Stimulated activated CD4-positive, alpha-beta T cell treated with anti-CD3 and anti-CD28 coated beads, Interleukin-12 subunit alpha, Interleukin-12 subunit beta, amount 100 ng/mL, for 4 hours (primary cell): Measurements from ENCODE around the gene SBNO2.
"Not testable (repeated sequence)": the region's sequence is repeated elsewhere in the genome, so short reads cannot be mapped to it uniquely, and the experiment has no call there.

Source experiments
- DNase-seq: peaks from one replicate; pipeline ENCODE4 v3.0.0-alpha.2; 2020

The SBNO2 gene

DNA sequence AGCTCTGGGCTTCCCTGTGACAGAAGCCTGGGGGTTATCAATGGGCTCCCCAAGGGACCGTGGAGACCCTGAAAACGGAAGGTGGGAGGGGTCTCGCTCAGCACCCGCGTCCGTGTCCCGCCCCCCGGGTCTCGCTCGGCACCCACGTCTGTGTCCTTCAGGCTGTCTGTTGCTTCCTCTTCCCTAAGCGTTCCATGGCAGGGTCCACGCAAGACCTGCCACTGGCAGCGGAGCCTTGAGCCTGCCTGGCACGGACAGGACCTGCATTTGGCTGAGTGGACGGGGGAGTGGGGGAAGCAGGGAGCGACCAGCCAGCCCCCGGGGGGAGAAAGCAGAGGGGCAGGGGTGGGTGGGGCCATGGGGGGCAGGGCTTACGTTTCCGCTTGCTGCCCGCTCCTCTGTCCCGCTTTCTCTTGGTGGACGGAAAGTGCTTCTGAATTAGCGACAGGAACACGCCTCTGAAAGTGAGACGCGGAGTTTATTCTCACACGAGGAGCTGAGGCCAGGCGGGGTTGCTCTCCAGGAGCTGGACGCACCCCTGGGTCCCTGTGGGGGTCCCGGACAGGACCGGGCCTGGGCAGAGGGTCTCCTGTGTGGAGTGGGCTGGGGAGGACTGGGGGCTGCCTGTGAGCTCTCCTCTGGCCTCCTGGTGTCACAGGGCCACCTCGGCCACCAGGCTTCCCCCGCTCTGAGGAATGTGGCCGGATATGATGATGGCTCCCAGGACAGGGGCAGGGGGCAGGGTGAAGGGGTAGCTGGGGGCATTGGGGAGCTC, 58.2 kb downstream of the SBNO2 start:
- DNase-seq: no peak

DNA sequence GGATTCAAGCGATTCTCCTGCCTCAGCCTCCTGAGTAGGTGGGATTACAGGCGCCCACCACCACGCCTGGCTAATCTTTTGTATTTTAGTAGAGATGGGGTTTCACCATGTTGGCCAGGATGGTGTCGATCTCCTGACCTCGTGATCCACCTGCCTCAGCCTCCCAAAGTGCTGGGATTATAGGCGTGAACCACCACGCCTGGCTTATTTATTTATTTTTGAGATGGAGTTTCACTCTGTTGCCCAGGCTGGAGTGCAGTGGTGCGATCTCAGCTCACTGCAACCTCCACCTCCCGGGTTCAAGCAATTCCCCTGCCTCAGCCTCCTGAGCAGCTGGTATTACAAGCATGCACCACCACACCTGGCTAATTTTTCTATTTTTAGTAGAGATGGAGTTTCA, 59.3 kb downstream of the SBNO2 start:
- DNase-seq: not testable (repeated sequence)

DNA sequence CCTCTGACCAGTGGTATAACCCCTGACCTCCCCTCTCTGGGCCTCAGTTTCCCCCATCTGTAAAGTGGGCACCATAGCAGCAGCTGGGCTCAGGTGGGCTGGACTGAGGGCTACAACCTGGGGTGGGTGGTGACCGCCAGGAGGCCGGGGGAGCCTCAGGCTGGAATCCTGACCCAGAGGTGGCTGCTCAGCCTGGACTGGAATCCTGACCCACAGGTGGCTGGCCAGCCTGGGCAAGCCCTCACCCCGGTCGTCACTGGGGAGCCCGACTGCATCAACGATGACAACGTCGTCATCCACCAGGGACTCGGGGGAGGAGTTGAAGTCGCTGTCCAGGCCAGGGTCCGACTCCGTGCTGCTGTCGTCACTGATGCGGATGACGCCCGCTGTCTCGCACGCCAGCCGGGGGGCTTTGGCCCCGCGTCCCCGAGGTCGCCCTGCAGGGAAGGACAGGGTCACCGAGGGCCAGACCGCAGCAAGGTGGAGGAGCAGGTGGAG, 60.0 kb downstream of the SBNO2 start:
- DNase-seq: no peak

DNA sequence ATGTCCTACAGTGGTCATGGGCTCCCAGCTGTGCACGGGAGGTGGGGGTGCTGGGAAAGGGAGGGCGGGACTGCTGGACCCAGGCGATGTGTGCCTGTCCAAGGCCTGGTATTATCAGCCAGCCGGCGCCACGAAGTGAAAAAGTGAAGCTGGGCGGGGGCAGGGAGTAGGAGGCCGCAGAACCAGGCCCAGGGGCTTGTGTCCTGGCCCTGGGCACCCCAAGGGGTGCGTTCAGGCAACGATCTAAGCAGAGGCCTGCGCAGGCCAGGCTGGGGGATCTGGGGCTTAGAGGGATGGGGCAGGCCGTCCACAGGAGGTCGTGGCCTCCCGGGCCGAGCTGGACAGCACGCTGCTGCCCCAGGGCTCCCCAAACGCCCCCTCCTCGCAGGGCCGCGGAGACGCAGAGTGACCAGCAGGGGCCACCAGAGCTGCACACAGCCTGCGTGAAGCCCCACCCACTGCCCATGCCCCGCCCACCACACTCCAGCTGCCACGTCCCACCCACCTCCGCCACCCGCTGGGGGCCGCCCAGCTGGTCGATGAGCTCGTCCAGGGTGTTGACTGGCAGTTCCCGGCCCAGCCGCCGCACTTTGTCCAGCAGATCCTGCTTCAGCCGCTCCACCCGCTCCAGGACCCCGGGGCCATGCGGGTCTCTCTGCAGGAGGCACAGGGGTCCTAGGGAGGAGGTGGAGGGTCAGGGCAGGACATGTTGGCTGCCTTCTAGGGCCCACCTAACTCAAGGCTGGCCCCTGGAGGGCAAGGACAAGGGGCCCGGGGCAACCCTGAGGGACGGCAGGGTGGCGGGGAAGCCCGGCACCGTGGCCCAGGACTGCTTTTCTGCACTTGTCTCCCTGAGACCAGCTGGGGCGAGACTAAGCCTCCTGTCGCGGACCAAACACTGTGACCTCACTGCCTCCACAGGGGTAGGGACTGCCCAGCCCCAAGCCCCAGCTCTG, 60.8 kb downstream of the SBNO2 start:
- DNase-seq: peak; percentile 84

DNA sequence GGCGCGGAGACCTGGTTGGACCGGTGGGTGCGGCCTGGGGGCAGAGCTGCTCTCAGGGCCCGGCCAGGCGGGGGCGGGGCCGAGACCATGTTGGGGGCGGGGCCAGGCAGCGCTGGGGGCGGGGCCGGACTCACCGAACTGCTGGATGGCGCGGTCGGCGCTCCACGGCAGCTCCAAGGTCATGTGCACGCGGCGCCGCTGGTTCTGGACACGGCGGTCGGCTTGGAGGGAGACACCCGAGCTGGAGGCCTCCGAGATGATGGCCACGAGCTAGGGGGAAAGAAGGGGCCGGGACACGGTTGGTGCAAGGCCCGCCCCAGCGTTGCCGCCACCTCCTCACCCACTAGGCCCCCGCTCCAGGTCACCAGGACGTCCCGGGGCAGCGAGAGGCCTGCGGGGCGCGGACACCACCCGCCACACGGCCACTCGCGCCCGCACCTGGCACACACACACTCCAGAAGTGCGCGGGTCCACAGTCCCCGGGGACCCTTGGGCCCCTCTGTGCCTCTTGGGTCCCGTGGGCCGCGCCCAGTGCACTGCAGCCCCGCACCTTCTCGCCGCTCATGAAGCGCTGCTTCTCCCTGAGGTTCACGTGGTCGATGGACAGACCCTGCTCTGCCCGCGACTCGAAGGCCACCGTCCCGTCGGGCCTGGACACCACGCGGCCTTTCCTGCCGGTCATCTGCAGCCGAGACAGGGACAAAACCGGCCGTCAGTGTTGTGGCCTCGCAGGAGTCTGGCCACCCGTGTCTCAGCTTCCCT, 61.6 kb downstream of the SBNO2 start:
- DNase-seq: no peak

DNA sequence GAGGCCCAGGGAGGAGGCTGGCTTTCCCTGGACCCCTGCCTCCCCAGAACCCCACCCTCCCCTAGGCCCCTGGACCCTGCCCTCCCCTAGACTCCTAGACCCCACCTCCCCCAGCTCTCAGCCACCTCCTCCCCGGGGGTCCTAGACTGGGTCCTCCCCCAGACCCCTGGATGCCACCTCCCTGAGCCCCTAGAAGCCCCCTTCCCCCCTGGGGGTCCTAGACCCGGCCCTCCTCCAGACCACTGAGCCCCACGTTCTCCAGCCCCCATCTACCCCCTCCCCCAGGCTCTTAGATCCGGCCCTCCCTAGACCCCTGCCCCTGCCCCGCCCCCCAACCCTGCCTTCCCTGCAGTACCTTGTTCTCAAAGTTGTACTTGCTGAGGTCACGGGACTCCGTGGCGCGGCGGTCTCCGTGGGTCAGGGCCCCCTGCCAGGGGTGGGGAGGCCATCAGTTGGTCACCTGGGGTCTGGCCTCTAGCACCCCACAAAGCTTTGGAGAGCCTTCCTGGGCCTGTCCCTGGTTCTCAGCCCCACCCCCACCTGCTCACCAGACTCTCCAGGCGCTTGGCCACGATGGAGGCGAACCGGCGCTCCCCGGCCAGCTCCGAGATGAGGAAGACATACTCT, 62.3 kb downstream of the SBNO2 start:
- no peak for DNase-seq

DNA sequence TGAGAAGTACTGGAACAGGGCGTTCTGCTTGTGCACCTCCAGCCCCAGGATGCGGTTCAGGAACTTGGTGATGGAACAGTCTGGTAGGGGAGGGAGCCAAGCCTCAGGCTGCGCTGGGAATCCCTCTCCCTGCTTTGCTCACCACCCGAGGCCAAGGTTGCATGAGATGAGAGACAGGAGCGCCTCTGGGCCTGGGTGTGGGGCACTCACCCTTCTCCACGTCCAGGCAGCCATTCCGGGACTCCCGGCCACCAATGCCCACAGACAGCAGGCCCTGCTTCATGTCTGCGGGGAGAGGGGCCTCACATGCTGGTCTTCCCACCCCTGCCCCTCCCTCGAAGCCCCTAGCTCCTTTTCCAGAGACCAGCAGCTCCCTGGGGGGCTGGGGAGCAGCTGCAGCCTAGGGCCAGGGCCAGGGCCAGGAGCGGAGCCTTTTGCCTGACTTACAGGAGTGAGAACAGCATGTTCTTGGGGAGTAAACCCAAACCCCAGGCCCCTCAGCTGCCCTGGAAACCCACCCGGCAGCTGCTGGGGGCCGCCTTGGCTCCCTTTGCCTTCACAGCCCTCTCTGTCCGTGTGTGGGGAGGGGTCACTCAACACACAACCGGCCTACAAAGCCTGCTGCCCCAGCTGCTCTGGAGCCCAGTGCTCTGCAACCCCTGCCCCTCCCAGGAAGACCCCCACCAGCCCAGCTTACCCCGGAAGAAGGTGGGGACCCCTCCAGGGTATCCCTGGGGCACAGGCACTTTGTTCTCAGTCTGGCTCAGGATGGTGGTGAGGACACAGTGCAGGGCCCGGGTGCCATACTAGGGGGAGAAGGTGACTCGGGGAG, 63.0 kb downstream of the SBNO2 start:
- no peak for DNase-seq

DNA sequence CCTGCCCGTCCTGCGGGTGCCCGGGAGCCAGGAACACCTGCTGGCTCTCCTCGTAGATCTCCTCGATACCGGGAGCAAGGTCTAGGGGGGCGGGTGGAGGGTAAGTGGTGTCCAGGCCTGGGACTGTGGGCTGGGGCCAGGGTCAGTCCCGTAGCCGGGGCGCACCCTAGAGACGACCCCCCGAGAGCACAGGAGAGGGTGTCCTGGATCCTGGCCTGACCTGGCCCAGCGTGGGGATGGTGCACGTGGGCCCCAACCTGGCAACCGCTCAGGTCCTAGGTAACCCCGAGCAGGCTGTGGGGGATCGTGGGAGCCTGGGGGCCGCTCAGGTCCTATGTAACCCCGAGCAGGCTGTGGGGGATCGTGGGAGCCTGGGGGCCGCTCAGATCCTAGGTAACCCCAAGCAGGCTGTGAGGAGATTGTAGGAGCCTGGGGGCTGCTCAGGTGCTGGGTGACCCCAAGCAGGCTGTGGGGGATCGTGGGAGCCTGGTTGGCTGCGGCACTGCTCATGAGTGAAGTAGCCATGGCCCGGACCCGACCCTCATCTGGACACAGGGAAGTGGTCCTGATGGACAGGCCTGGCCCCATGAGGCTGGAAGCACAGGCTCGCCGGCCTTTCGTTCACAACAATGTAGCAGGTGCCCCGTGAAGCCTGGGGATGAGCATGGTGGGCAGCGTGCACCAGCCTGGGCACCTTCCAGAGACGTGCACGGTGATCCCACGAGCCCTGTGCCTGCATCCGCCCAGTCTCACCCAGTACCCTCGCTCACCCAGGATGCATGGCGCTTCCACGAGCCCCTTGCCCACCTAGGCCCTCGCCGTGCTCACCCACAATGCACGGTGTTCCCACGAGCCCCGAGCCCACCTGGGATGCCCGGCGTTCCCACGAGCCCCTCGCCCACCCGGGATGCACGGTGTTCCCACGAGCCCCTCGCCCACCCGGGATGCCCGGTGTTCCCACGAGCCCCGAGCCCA, 64.1 kb downstream of the SBNO2 start:
- DNase-seq: no peak

DNA sequence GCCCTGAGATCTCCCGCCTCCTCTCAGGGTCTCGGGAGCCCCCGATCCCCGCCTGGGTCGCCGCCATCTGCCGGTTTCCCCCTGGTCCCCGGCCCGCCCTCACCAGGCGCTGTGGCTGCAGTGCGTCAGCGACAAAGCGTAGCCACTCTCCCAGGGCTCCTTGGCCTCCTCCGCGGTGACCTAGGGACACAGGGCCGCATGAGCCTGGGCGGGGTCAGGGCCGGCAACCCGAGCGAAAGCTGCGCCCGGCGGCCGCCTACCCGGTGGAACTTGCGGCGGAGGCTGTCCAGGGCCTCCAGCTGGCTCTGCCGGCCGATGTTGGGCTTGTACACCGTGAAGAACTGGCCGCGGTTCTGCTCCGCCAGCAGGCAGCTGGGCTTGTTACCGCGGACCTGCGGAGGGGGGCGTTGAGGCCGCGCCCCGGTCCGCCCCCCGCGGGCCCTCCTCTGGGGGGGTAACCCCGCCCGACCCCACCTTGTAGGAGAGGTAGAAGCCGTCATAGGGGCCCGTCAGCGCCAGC, 65.0 kb downstream of the SBNO2 start:
- no peak for DNase-seq

DNA sequence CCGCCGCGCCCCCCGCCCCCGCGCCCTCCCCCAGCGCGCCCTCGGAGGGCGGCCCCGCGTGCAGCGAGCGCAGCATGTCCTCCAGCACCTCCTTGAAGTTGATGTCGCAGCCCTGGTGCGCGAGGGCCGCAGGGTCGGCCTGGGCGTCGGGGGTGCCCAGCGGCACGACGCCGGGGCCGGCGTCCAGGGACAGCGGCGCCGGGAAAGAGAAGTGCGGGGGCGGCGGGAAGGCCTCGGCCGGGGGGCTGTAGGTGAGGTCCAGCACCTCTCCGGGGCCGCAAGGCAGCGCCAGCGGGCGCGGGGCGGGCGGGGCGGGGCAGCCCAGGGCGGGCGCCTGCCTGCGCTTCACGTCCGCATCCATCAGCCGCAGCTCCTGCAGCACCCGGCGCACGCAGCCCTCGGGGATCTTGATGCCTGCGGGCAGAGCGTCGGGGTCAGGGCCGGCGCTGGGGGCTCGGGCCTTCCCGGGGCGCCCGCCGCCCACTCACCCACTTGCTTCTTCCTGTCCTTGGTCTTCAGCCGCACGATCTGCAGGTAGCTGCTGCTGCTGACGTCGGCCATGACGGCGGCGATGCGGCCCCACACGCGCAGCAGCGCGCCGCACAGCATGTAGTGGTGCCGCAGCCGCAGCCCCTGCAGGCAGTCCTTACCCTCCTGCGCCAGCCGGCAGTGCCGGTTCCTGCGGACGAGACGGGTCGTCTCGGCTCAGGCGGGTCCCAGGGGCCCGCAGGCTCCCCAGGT, 65.6 kb downstream of the SBNO2 start:
- DNase-seq: no peak

DNA sequence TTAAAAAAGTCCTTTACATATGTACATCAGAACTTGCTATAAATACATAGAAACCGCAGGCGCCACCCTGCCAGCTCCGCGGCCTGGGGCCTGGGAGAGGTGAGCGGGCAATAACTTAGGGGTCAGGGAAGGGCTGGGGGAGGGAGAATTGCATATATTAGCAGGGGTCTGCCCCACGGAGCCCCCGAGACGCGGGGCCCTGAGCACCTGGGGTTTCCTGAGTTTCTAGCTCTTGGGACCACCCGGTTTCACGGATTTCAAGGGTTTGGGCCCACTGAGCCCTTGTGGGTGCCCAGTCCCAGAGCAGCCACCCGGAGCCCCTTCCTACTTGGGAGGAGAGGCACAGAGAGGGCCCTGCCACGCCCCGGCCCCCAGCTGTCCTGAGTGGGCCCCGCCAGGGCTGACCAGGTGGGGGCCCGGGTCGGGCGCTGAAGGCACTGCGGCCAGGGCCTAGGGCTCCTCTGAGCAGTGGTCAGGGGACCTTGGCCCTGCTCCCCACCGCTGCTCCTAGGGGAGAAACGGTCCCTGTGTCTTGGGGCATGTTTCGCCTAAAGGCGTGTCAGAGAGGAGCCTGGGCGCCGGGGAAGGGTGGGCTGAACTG, 66.3 kb downstream of the SBNO2 start:
- no peak for DNase-seq

DNA sequence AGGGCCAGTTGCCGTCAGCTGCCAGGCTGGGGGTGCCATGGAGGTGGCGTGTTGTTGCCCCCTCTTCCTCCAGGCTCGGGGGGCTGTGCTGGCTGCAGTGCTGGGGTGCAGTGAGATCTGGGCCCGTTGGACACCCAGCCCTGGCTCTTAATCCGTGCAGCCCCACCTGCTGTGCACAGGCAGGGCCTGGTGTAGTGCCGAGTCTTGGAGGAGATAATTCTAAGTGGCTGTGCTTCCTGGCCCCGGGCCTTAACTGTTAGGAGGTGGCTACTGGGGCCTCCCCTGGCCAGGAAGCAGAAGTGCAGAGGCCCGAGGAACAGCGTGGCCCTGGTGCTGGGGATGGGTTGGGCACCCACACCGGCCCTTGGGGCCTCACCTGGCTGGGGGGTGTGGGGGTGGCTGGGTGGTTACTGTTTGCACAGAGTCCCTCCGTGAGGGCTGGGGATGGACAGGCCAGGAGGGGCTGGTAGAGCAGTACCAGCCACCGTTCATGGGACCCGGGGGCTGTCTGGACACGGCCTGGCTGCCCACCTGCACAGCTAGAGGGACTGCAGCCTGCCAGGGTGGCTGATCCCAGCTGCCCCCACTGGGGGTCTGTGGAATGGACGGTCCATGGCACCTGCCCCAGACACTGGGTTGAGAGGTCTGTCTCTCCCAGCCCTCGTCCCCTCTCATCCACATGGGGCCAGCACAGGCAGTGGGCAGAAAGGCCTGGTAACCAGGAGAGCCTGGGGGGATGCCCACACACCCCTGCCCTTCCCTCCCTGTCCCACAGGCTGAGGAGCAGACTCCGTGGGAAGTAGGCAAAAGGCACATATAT, 67.0 kb downstream of the SBNO2 start:
- DNase-seq: no peak

DNA sequence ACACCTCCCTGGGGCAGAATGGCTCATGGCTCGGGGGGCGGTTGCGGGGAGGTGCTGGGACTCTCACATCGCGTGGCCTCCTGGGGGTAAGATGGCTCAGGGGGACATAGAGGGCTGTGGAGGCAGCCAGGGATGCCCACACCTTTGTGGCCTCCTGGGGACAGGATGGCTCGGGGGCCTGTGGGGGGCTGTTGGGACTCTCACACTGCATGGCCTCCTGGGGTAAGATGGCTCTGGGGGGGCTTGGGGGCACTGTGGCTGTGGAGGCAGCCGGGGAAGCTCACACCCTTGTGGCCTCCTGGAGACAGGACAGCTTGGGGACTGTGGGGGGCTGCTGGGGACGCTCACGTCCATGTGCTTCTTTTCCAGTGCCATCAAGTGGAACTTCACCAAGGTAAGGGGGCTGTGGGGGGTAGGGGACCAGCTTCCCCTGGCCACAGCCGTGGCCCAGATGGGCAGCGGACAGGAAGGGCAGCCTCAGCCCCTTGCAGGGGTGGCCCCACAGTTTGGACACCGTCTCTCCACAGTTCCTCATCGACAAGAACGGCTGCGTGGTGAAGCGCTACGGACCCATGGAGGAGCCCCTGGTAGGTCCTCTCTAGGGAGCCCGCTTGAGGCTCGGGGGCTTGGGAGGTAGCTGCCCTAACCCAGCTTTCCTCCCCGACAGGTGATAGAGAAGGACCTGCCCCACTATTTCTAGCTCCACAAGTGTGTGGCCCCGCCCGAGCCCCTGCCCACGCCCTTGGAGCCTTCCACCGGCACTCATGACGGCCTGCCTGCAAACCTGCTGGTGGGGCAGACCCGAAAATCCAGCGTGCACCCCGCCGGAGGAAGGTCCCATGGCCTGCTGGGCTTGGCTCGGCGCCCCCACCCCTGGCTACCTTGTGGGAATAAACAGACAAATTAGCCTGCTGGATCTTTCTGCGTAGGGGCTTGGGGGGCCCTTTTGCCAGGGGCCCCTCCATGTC, 67.9 kb downstream of the SBNO2 start:
- no peak for DNase-seq

DNA sequence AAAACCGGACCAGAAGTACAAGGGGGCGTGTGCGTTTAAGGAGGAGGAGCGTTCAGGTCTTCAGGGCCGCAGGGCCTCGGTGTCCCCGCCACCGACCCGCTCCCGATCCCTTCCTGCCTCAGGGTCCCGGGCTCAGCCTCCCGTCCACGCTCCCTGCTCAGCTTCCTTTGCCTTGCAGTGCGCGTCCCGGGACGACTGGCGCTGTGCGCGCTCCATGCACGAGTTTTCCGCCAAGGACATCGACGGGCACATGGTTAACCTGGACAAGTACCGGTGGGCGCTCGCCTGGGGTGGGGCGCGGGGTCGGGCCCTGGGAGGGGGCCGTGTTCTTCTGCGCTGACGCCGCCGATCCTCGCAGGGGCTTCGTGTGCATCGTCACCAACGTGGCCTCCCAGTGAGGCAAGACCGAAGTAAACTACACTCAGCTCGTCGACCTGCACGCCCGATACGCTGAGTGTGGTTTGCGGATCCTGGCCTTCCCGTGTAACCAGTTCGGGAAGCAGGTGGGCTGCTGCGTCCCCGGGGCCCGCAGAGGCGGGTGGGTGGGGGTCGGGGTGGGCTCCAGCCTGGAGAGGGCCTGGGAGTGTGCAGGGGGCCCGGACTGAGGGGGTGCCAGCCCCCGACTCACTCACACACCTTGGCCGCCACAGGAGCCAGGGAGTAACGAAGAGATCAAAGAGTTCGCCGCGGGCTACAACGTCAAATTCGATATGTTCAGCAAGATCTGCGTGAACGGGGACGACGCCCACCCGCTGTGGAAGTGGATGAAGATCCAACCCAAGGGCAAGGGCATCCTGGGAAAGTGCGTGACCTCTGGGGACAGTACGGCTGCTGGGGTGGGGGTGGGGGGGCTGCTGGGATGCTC, 68.8 kb downstream of the SBNO2 start:
- DNase-seq: no peak

DNA sequence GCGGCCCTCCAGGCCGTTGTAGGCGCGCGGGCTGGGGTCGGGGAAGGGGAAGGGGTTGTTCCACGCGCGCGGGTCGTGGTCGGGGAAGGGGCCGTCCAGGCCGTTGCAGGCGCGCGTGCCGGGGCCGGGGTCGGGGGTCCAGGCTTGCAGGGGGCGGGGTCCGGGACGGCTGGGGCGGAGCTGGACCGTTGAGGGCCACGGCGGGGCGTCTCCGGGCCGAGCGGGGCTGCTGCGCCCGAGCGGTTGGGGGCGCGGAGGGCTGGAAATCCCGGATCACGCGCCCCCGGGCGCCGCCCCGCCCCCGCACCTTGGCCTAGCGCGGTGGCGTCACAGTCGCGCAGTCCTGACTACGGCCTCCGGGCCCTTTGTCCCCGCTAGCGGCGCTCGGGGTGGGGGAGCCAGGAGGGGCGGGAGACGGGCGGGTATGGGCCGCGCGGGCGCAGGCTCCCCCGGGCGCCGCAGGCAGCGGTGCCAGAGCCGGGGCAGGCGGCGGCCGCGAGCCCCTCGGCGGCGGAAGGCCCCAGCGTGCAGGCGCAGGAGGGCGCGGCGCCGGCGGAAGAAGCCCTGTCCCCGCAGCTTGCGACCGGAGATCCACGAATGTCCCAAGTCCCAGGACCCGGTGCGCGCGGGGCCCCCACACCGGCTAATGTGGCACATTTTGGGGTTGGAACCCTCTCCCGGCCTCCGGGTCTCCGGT, 69.6 kb downstream of the SBNO2 start:
- peak; percentile 66 for DNase-seq
